GM21367 (cell line): Measurements from ENCODE around the gene TUBA3E.
"Not testable (repeated sequence)": the region's sequence is repeated elsewhere in the genome, so short reads cannot be mapped to it uniquely, and the experiment has no call there.

ENCODE experiments used
- ATAC-seq: cut with Tn5 transposase; IDR thresholded peaks from one replicate; pipeline ENCODE4 v1.9.1; 2021; ENCODE audit not compliant: unreplicated experiment

TUBA3E gene

DNA sequence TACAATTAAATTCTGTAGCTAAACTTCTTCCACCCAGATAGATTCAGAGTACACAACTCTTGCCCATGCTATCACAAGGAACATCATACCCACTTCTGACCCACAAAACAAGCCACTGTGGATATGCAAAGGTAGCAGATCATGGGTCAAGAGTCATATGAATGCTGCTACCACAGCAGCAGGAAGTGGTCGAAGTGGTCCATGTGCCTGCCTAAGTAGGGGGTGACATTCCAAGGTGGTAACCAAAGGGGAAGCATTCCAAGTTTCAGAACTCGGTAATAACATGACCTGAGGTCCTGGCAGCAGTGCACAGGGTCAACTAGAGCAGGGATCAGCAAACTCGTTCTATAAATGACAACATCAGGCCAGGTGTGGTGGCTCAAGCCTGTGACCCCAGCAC is 5.8 kb downstream of the TUBA3E start:
- not testable (repeated sequence) for ATAC-seq

DNA sequence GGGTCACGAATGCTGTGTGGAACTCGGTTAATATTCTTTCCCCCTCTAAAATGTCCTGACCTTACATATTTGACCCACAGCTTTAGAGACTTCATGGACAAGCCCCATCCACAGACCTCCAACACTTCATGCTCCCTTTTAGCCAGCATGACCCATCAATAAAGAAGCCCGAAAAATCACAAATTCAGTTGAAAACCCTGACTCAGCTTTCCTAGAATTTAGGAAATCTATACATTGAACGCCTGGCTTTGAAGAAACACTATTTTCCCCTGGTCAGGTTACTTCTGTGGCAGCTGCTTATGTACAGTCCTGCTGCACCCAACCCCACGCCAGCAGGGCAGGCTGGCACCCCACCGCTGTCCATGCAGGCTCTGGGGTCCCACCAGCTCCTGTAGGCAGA is 6.9 kb downstream of the TUBA3E start:
- not testable (repeated sequence) for ATAC-seq

DNA sequence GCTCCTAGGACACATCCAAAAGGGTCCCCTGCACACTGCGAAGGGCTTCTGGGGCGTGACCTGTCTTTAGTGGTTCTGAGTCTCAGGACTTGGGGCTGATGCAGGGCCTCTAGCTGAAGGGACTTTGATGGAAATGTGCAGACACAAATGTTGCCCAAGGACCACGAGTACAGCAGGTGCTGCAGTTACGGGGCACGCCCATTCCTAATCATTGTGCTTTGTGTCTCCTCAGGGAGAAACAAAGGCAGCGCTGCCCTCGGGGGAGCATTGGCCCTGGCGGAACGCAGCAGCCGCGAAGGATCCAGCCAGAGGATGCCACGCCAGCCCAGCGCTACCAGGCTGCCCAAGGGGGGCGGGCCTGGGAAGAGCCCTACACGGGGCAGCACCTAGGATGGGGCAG is 8.0 kb downstream of the TUBA3E start:
- ATAC-seq, result no peak

DNA sequence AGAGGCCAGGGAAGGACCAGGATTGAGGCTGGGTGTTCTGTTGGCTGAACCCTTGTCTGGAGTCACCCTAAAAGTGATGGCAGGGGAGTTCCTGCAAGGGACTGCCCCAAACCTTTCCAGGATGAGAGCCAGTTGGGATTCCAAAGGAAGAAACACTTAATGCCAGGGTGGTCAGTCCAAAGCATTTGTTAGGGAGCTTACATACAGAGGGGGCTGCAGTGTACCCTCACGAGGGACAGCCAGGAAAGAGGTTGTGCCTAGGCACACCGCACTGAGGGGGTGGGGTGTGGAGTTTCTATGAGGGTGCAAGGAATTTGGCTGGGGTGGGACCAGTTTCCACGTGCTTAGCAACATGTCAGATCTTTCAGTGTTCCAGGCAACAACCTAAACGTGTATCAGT is 9.3 kb downstream of the TUBA3E start:
- not testable (repeated sequence) for ATAC-seq

DNA sequence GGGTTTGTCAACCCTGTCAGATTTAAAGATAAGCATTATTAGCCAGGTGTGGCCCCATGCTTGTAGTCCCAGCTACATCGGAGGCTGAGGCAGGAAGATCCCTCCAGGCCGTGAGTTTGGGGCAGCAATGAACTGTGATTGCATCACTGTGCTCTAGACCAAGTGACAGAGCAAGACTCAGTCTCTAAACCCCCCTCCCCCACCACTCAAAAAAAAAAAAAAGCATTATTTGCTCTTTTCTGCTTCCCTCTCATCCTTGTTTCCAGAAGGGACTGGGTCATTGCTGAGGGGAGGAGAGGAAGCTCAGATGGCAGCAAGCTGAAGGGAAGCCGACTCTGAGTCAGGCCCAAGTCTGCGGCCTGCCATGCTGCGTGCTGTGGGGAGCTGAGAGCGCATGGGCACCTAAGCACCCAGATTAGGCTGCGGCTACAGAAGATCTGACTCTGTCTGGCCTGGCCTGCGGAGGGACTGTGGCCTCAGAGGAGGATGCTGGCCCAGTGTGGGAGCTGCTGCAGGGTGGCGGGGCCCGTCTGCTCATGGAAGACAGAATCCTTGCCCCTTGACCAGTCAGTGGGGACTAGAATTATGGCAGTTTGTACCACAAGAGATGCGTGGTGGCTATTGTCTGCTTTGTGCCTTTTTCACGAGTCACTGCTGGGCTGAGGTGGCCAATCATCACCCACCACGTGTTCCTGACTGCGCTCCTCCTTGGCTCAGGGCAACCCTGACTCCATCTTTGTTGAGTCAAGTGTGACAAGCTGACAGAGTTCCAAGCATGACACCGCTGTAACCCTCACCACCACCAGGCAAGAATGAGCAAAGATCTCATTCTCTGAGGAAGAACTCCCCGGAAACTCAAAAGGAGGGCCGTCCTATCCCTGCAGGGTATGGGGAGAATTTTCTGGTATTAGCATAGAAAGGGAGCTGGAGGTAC is 10.1 kb downstream of the TUBA3E start:
- not testable (repeated sequence) for ATAC-seq

DNA sequence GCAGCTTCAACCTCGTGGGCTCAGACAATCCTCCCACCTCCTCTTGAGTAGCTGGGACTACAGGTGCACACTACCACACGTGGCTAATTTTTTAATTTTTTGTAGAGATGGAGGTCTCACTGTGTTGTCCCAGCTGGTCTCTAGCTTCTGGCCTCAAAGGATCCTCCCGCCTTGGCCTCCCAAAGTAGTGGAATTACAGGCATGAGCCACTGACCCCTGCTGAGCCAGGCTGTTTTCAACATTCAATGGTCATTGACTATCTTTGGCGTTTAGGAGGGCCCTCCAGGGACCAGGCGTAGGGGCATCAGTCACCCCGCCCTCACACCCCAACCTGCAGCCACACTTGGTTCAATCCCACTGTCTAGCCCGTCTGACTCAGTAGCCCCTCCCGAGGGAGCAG is 11.0 kb downstream of the TUBA3E start:
- ATAC-seq, result no peak

DNA sequence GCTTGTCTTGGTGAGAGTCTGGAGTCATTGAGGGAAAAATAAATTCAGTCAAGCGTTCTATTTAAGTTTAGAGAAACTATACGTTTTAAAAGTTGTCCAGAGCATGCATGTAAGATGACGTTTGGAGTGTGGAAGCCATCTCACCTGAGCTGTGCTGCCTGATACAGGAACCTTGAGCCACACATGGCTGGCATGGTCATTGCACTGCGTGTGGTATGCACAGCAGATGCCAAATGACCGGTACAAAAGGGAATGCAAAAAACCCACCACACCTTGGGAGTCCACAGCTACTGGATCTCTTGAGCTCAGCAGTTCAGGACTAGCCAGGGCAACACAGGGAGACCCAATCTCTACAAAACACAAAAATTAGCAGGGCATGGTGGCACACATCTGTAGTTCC is 11.8 kb downstream of the TUBA3E start:
- ATAC-seq, result no peak

DNA sequence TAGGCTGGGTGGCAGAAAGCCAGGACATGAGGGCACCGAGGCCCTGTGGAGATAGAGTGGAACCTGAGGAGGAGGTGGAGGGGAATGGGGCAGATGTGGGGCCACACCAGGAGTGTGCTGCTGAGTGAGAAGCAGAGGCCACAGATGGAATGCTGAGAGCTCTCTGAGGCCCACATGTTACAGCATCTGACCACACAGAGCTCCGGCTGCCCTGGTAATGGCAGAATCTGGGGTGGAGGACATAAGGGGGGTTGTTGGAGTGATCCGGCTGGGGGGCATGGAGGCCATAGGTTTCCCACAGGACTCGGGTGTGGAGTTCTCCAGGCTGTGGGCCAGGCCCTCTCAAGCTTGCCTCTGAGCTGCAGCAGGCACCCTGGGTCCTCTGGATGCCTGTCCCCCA is 12.3 kb downstream of the TUBA3E start:
- no peak for ATAC-seq

DNA sequence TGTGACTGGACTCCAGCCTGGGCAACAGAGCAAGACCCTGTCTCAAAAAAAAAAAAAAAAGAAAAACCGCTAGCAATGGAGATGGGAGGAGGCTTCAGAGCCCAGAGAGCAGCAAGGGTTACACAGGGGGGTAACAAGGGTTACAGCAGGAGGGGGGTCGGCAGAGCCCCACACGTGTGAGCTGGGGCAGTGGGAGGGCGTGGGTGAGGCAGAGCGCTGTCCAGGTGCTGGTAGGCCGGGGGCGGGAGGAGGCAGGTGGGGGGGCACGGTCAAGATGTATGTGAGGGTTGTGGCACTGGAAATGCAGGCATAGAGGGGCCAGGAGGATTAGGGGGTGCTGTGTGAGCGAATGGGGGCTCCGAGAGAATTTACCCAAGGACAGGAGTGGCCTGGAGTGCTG is 12.8 kb downstream of the TUBA3E start:
- ATAC-seq, result no peak

DNA sequence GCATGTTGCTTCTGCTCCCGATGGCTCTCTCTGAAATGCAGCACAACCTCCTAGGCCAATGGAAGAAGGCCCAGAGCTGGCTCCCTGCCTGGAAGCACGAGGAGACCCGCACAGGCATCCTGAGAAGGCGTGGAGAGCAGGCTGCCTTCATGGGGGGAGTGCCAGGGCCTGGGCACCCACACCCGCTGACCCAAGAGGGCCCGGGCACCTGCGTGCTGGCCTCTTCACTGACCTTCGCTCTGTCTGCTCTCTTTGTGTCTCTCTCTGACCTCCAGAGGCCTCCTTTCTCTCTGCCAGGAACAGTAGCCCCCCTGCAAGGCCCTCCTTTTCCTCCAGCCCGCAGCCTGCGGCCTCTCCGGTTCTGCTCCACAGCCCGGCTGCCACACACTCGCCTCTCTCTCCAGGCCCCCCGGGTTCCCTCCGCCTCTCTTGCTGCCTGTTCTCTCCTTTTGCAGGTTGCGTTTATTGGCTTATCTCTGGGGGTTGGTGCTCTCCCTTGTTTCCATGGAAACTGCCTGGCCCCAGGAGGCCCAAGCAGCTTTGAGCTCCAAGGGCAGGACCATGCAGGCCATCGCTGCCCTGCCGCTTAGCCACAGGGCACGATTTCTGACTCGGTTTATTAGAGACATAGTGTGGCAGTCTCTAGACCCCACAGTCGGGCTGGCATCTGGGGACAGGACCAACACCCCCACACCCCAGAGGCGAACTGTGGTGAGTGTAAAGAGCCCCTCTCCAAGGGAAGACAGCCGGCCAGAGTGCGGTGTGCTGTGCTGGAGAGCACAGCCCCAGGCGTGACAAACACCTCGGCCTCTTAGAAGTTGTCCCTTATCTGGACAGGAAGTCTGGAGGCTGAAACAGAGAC is 14.5 kb downstream of the TUBA3E start:
- no peak for ATAC-seq

DNA sequence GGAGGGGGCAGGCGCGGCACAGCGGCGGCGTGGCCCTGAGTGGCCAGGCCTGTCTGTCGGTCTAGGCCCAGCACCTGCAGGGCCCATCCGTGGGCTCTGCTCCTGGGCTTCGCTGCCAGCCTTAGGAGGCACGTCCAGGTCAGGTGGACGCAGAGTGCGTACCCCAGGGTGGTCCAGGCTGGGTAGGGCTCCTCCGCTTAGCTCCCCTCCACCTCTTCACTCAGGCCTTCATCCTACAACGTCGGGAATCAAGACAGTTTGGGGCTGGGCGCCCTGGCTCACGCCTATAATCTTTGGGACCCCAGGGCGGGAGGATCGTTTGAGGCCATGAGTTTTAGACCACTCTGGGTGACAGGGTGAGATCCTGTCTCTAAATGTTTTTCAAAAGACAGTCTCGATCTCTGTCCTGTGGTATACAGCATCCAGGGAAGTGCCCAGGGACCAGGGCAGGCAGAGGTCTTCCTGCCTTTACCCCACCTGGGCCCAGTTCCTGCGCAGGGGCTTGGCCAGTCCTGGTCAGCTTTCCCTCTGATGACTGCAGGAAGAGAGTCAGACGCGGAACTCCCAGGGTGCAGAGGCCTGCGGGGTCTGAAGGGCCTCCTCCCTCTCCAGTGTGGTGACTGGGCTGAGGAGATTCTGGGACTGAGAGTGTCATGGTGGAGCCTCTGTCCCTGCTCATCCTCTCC is 15.3 kb downstream of the TUBA3E start:
- ATAC-seq, result not testable (repeated sequence)

DNA sequence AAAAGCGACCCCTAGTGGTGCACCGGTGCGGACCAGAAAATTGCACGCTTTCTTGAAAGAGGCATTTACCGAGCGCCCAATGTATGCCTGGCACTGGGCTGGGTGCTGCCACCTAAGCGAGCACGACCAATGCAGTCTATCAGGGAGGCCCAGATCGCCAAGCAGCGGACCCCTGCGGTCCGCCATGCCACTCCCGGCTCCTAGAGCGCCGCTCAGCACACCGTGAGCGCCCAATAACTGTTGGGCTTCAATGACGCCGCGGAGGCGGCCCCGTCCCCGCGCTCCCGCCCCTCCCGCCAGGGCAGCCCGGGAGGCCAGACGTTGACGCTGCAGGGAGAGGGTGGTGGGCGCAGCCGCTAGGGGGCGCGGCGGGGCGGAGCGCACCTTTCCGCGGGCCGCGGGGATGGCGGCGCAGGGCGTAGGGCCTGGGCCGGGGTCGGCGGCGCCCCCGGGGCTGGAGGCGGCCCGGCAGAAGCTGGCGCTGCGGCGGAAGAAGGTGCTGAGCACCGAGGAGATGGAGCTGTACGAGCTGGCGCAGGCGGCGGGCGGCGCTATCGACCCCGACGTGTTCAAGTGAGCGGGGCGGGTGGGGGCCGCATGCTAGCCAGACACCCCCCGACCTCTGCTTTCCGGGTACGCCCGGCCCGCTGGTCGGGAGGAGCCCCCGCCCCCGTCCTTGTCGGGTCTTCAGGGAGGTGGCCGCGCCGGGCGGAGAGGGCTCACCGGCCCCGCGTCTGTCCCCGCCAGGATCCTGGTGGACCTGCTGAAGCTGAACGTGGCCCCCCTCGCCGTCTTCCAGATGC is 16.2 kb downstream of the TUBA3E start, which contains the start of gene MZT2B:
Gene MZT2B (plus strand): TSS at position 383 of the 803 bp plus-strand sequence. CDS start 21 bp downstream, at position 404.
- peak; percentile 83 for ATAC-seq

DNA sequence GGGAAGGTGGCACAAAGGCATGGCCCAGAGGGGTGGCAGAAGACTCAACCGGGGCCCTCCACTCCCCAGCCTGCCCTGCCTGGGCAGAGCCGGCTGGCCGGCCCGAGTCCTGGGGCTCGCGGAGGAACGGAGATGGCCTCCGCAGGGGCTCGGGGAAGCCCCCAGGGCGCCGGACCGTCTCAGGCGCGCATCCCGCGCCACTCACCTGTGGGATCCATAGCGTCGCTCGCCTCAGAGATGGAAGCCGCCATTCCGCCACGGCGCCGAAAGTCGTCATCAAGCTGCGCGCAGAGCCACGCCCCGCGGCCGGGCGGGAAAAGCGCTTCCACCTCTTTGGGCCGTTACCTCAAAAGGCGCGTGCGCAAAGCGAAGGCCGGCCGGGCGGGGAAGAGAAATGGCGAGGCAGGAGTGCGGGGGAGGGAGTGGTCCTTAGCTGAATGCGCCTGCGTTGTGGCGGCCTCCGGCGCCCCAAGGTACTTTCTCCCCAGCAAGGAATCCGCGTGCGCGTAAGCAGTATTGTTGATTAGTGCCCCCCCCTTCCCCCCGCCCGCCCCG is 16.8 kb downstream of the TUBA3E start, which contains the start of gene SMPD4:
Gene SMPD4 (minus strand): TSS at position 278 of the 555 bp plus-strand sequence. CDS start 5,010 bp downstream, outside the sequence.
- peak; percentile 54 for ATAC-seq

DNA sequence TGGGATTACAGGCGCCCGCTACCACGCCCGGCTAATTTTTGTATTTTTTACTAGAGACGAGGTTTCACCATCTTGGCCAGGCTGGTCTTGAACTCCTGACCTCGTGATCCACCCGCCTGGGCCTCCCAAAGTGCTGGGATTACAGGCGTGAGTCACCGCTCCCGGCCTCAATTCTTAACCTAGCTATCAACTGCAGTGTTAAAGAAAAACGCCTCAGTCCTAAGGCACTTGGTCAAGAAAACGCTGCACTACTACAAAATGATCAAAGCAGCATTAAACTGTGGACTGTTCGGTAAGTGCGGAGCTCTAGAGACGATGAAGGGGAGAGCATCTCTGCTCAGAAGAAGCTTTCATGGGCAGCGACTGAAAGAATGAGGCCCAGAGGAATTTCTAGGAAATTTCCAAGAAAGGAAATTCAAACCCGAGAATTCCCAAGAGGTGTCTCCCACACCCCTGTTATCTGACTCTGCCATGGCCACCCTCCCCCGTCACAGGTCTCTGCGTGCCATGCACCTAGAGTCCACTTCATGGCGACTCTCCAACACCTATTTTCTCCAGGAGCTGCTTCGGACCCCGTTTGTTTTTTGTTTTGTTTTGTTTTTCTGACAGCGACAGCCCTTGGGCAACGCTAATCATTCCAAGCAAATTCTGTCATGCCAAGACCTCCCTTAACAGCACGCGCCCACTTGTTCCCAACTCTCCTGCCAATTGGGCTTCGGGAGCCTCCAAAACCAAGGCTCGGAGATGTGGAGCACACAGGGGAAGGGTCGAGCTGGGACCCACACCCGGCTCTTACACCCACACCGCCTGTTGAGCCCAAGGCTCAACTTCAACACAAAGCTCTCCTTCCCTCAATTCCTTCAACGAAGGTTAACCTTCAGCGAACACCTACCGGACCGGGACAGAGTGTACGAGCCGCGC is 17.6 kb downstream of the TUBA3E start:
- ATAC-seq, result not testable (repeated sequence)

DNA sequence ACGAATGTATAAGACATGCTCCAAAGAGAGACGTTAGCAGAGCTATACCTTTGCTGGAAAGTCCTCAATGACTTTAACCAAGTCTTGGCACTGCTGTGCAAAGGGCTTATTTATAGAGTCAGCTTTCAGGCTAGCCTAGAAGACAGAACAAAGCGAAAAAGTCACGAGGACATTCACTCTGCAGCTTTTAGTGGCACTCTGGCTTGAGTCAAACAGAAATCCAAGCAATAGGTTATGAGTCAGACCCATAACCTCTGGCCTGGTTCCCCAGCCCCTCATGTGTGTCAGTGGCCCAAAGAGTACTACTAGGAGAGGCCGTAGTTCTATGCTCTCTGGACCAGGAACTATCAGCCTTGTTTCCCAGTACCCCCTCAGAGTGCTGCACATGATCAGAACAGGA is 23.4 kb downstream of the TUBA3E start:
- ATAC-seq, result not testable (repeated sequence)

DNA sequence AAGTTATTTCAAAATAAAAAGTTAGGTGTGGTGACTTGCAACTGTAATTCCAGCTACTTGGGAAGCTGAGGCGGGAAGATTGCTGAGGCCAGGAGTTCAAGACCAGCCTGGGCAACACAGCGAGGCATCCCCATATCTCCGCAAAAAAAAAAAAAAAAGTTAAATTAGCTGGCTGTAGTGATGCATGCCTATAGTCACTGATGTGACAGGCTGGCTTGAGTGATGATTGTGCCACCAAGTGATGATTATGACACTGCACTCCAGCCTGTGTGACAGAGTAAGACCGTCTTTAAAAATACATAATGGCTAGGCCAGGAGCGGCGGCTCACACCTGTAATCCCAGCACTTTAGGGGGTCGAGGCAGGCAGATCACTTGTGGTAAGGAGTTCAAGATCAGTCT is 28.3 kb downstream of the TUBA3E start:
- no peak for ATAC-seq

DNA sequence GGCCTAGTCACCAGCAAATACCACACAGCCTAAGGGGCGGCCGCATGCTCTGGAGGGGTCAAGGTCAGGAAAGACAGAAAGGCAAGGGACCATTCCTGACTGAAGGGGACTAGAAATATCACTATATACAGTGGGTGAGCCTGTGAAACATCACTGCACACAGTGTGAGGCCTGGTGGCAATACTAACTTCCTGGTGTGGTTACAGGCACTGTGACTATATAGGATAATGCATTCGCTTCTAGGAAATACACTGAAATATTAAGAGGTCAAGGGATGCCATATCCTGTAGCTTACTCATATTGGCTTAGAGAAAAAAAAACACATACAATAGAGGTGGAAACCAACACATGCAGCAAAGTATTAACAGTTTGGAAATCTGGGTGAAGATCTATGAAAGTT is 29.1 kb downstream of the TUBA3E start:
- not testable (repeated sequence) for ATAC-seq

DNA sequence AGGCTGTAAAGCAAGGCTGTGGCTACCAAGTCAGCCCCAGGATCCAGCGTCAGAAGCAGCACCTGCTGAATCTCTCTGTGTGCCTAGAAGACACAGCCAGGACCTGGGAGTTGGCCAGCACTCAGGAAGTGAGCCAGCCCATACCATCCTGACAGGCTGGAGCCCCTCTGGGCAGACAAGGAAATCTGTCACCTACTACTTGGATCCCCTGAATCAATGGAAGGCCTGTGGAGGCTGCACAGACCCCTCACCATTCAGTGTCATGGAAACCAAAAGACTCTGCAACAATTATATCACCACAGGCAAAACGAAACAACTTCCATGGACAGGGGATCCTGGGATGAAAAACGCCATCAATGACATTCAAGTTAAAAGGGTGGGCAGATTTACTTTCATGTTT is 31.6 kb downstream of the TUBA3E start:
- not testable (repeated sequence) for ATAC-seq
